GM12892 (cell line): ENCODE results near the gene CACNA1C.

Experiments
- POLR2AphosphoS5 ChIP-seq: IDR thresholded peaks from 2 replicates; pipeline ENCODE4 v1.6.1; 2011; ENCODE audit warnings: low read depth, low read length, control low read depth
- TAF1 ChIP-seq: IDR thresholded peaks from 2 replicates; pipeline ENCODE4 v1.6.1; 2011; ENCODE audit warnings: low read depth, mild to moderate bottlenecking, control low read depth, low read length, borderline replicate concordance

DNA sequence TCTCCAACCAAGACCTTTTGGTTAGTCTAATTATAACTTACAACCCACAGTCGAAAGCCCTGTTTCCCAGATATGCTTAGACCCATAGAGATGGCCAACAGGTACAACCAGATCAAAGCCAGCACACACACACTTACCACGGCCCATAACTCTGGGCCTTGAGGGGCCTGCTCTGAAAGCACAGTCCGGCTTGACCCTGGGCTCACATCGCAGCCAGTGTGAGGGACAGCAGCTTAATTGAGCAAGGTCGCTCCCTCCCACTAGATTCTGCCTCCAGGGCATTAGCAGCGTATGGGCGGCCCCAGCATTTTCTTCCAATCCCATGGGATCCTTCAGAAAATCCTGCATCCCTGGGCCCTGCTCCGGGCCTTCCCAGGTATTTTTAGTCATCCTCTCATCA is 584.6 kb downstream of the CACNA1C start:
- no peak for TF ChIP-seq POLR2AphosphoS5
- no peak for TF ChIP-seq TAF1
